ENCODE data around the gene BMP7. TPM values are rescaled to one million over a fixed set of nuclear protein-coding genes. Genes with fewer than 3 reads are reported as not detected.

The BMP7 gene
- total and polyA plus RNA-seq, 2 of the 13 experiments (the other 11 are each of a cell fraction or from before 2014, with no cell fraction given) = not detected

- no TSS peak for BruUV-seq (replicated peaks)
Measured at GRCh38 chr20:57147185-57147584, 119.3 kb downstream of the BMP7 start.

More at GRCh38 chr20:57147185-57147584, 119.3 kb downstream of the BMP7 start:
- FAIRE-seq (no peak), DNase-seq (ENCODE audit: low spot score) (no peak), ATAC-seq (no peak)
- Histone ChIP-seq H3K4me1 (ENCODE audit: insufficient read depth, low read length) (no peaks in the 10 kb centered on the region), H3K27ac (ENCODE audit: extremely low read length, insufficient read depth, low read length) (no peak overlapping the region), H3K4me3 (replicated peaks in 1 of 3; ENCODE audit: insufficient read depth in 1 of 3, low read depth in 2 of 3, low read length in 3 of 3) (no peak overlapping the region), H3K9ac (ENCODE audit: insufficient read depth, low read depth, low read length) (no peak overlapping the region), H2AFZ (ENCODE audit: low read length) (no peak overlapping the region), H4K20me1 (ENCODE audit: insufficient read depth, low read length) (no peaks in the 10 kb centered on the region), H3K9me3 (ENCODE audit: low read length) (no peaks in the 10 kb centered on the region), H3K4me2 (ENCODE audit: low read depth, low read length) (no peak overlapping the region), H3K27me3 (ENCODE audit: control insufficient read depth in 1 of 2, insufficient read depth in 2 of 2, low read length in 2 of 2) (peaks cover 2 to 25% of the 10 kb centered on the region in 2 experiments; a peak in 3 of 5 replicates), H3K36me3 (replicated peaks in 1 of 2; ENCODE audit: control insufficient read depth in 1 of 2, insufficient read depth in 2 of 2, low read length in 2 of 2) (no peaks in the 10 kb centered on the region), H3K79me2 (ENCODE audit: insufficient read depth, low read length) (no peaks in the 10 kb centered on the region)
- intact Hi-C loops (cut with micrococcal nuclease; ENCODE audit: unreplicated experiment) = no loop called here
- in situ Hi-C loops (cut with HindIII; ENCODE audit: extremely low pct_ligation_motif_present, low pct_unique_long_range_greater_than_20kb) = no loop called here
- ChIA-PET CTCF (ENCODE audit: low intra/inter-chr PET ratio, low total read pairs) (interaction anchor here (0.6 kb wide), 1 partner anchor 1664 kb away, joined by 3 read pairs; no protein-coding TSS in a partner anchor), POLR2A (no interaction called here)
- 32% methylated on average over 5 of the region's 5 CpGs for WGBS (ENCODE audit: low lambda C conversion rate)
- TF ChIP-seq ZNF234 (CRISPR knock-in tag; conservative IDR thresholded peaks at IDR 0.05) = no peak
- no peak for TF ChIP-seq GFI1 (CRISPR knock-in tag; IDR thresholded peaks at IDR 0.05; ENCODE audit: borderline replicate concordance)
- no peak for TF ChIP-seq ZNF788 (CRISPR knock-in tag; IDR thresholded peaks at IDR 0.05; ENCODE audit: borderline replicate concordance)
- no peak for TF ChIP-seq FLYWCH1 (CRISPR knock-in tag; IDR thresholded peaks at IDR 0.05)
- no peak for TF ChIP-seq STAT6 (CRISPR knock-in tag; IDR thresholded peaks at IDR 0.05; ENCODE audit: borderline replicate concordance)
- TF ChIP-seq HOXA3 (CRISPR knock-in tag; IDR thresholded peaks at IDR 0.05) = no peak
- no peak for TF ChIP-seq KLF11 (CRISPR knock-in tag; IDR thresholded peaks at IDR 0.05)
- TF ChIP-seq, protein P1, sequence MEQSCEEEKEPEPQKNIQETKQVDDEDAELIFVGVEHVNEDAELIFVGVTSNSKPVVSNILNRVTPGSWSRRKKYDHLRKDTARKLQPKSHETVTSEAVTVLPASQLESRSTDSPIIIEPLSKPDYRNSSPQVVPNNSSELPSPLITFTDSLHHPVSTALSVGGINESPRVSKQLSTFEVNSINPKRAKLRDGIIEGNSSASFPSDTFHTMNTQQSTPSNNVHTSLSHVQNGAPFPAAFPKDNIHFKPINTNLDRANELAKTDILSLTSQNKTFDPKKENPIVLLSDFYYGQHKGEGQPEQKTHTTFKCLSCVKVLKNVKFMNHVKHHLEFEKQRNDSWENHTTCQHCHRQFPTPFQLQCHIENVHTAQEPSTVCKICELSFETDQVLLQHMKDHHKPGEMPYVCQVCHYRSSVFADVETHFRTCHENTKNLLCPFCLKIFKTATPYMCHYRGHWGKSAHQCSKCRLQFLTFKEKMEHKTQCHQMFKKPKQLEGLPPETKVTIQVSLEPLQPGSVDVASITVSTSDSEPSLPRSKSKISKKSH (CRISPR knock-in tag; IDR thresholded peaks at IDR 0.05; ENCODE audit: borderline replicate concordance) = no peak
- TF ChIP-seq, protein P2, sequence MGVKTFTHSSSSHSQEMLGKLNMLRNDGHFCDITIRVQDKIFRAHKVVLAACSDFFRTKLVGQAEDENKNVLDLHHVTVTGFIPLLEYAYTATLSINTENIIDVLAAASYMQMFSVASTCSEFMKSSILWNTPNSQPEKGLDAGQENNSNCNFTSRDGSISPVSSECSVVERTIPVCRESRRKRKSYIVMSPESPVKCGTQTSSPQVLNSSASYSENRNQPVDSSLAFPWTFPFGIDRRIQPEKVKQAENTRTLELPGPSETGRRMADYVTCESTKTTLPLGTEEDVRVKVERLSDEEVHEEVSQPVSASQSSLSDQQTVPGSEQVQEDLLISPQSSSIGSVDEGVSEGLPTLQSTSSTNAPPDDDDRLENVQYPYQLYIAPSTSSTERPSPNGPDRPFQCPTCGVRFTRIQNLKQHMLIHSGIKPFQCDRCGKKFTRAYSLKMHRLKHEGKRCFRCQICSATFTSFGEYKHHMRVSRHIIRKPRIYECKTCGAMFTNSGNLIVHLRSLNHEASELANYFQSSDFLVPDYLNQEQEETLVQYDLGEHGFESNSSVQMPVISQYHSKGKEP (CRISPR knock-in tag; IDR thresholded peaks at IDR 0.05) = no peak
- no peak for TF ChIP-seq REST (IDR thresholded peaks at IDR 0.05; ENCODE audit: borderline replicate concordance in 1 of 2, low read depth in 1 of 2, low read length in 2 of 2)
